ENCODE results near the gene KCTD12.

GRCh38 chr13:76833441-76833954 lies 52.7 kb downstream of the KCTD12 start:
- TF ChIP-seq POLR2AphosphoS5 (IDR thresholded peaks at IDR 0.05) (no peak), CTCF (IDR thresholded peaks at IDR 0.05) (no peak), POLR2A (IDR thresholded peaks at IDR 0.05) (no peak), EP300 (IDR thresholded peaks at IDR 0.05) (no peak)
